CD8-positive, alpha-beta memory T cell (primary cell): ENCODE data around the gene TBC1D8B. TPM values are rescaled to one million over a fixed set of nuclear protein-coding genes. Genes with fewer than 3 reads are reported as not detected.
A peak's percentile ranks its signal among the peaks of the same experiment; 100 is the strongest.
"Not testable (repeated sequence)": the region's sequence is repeated elsewhere in the genome, so short reads cannot be mapped to it uniquely, and the experiment has no call there.

Experiments used
- CTCF ChIA-PET: fragments of 350-600 bp; sonication (Branson Sonifier 250); formaldehyde crosslinking; loops from one replicate; lab custom pipeline; 2021; ENCODE audit warnings: antibody characterized with exemption; lab: Charles Lee
- POLR2A ChIA-PET: fragments of 350-600 bp; sonication (Branson Sonifier 250); formaldehyde crosslinking; loops from one replicate; lab custom pipeline; 2021; ENCODE audit warnings: antibody characterized with exemption; lab: Charles Lee
- DNase-seq, 5 donors: peaks; one replicate each; pipeline versions ENCODE4 v3.0.0 to v3.0.0-alpha.2; 2020 to 2022; ENCODE audit warnings: mixed read lengths in 1 of 5
- H3K27ac ChIP-seq: one replicate; pipeline ENCODE4 v1.7.0; 2013; ENCODE audit warnings: low read depth, mild to moderate bottlenecking, low read length, moderate library complexity
- H3K27me3 ChIP-seq: 2 replicates; pipeline ENCODE4 v1.7.0; 2013; ENCODE audit warnings: low read length, mild to moderate bottlenecking; ENCODE audit not compliant: insufficient read depth, poor library complexity, severe bottlenecking
- H3K36me3 ChIP-seq: 2 replicates; pipeline ENCODE4 v1.7.0; 2013; ENCODE audit warnings: mild to moderate bottlenecking, low read length, moderate library complexity; ENCODE audit not compliant: insufficient read depth
- H3K4me1 ChIP-seq: 2 replicates; pipeline ENCODE4 v1.7.0; 2013; ENCODE audit warnings: mild to moderate bottlenecking, low read length, moderate library complexity; ENCODE audit not compliant: insufficient read depth
- H3K4me3 ChIP-seq: 2 replicates; pipeline ENCODE4 v1.7.0; 2013; ENCODE audit warnings: mild to moderate bottlenecking, low read length
- H3K9me3 ChIP-seq: 2 replicates; pipeline ENCODE4 v1.7.0; 2013; ENCODE audit warnings: mild to moderate bottlenecking, low read length
- H3K27ac Mint-ChIP-seq, 8 donors: one replicate each; pipeline ENCODE4 v1.8.0; 2020 to 2021; ENCODE audit warnings: mixed read lengths in 8 of 8, mild to moderate bottlenecking in 6 of 8, inconsistent platforms in 3 of 8, moderate library complexity in 3 of 8
- H3K27me3 Mint-ChIP-seq, 2 donors: one replicate each; pipeline ENCODE4 v1.8.0; 2020 to 2021; ENCODE audit warnings: mixed read lengths in 2 of 2, mild to moderate bottlenecking in 1 of 2, moderate library complexity in 1 of 2
- H3K36me3 Mint-ChIP-seq, 3 donors: one replicate each; pipeline ENCODE4 v1.8.0; 2020 to 2021; ENCODE audit warnings: mixed read lengths in 3 of 3, inconsistent platforms in 1 of 3, mild to moderate bottlenecking in 1 of 3
- H3K4me1 Mint-ChIP-seq, 3 donors: one replicate each; pipeline ENCODE4 v1.8.0; 2020 to 2021; ENCODE audit warnings: mixed read lengths in 3 of 3, inconsistent platforms in 1 of 3, mild to moderate bottlenecking in 1 of 3
- H3K4me3 Mint-ChIP-seq, 7 donors: one replicate each; pipeline ENCODE4 v1.8.0; 2020 to 2021; ENCODE audit warnings: mixed read lengths in 7 of 7, mild to moderate bottlenecking in 6 of 7, moderate library complexity in 4 of 7, inconsistent platforms in 2 of 7
- H3K9me3 Mint-ChIP-seq, 5 donors: one replicate each; pipeline ENCODE4 v1.8.0; 2020 to 2022; ENCODE audit warnings: mixed read lengths in 5 of 5, mild to moderate bottlenecking in 3 of 5, moderate library complexity in 2 of 5, inconsistent platforms in 1 of 5
- polyA plus RNA-seq: library from polyadenylated mRNA; unstranded; fragments of 300-500 nt; fragmentation: Illumina TruSeq; gene quantifications from one replicate; pipeline ENCODE4 v1.2.3, GENCODE V29; 2021
- total RNA-seq, 2 experiments: library from RNA; stranded (reverse); gene quantifications; one replicate each; pipeline ENCODE4 v1.2.3, GENCODE V29; 2021

Gene TBC1D8B
- total RNA-seq (1 to 10 TPM; 1.1 to 1.5 TPM), polyA plus RNA-seq (0.48 TPM)

DNA sequence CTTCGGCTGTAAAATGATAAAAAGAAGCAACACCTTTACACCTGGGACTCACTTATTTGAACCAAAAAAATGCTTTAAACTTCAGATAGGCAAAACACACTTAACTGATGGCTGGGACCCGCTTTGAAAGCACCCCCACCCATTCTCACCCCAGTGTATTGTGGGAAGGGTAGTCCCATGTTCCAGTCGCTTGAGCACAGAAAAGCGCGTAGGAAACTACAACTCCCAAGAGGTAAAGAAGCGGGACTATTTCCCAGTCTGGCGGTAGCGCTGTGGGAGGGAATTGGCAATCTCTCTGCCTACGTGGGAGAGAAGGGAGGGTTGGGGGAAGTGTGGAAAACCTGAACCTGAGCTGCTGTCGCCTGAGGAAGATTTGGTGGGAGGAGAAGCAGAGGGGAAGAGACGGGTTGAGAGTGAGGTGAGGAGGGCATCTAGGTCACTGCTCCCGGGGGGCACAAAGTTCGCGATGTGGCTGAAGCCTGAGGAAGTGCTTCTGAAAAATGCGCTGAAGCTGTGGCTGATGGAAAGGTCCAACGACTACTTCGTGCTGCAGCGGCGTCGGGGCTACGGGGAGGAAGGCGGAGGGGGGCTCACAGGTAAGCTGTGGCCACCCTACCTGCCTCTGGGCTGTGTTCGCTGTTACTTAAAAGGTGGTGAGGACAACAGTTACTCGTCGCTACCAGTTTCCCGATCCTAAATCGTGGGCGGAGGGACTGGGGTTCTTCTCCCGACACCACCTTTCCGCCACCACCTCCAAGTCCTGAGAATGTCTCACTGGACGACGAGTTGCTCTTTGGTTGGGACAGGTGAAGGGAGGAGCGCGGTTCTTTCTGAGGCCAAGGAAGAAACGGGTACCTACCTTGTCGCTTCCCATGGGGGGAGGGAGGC, at the start of gene TBC1D8B:
TBC1D8B (plus strand) TSS at position 286 of the 888 bp plus-strand sequence; CDS start at position 467, 181 bp downstream.
- Mint-ChIP-seq H3K4me1 (peaks cover 8 to 18% (median 10%) of the 10 kb centered on the region in 3 donors), H3K36me3 (peaks cover 0 to 2% (median 0%) of the 10 kb centered on the region in 3 donors), H3K9me3 (no peaks in the 10 kb centered on the region), H3K27ac (peak within 1 kb of the TSS in 3 of 8 donors; percentile 16 to 87 (median 48)), H3K4me3 (peak within 1 kb of the TSS; percentile 72 to 92 (median 84)), H3K27me3 (peaks cover 26 to 46% of the 10 kb centered on the region in 2 donors)
- POLR2A ChIA-PET = no interaction called here
- peaks cover 6% of the 10 kb centered on the region for H3K4me1 ChIP-seq
- CTCF ChIA-PET = interaction anchor here (1.2 kb wide), 1 partner anchor 321 kb away, joined by 3 read pairs; no protein-coding TSS in a partner anchor
- H3K27me3 ChIP-seq = no peaks in the 10 kb centered on the region
- no peak within 1 kb of the TSS for H3K27ac ChIP-seq
- no peaks in the 10 kb centered on the region for H3K9me3 ChIP-seq
- no peaks in the 10 kb centered on the region for H3K36me3 ChIP-seq
- DNase-seq = peak in 2 of 5 donors; percentile 7 to 41
- H3K4me3 ChIP-seq = peak within 1 kb of the TSS; percentile 32

GRCh38 chrX:106769288-106769687, 33.2 kb upstream of the TBC1D8B start:
- H3K4me3 ChIP-seq, H3K4me1 Mint-ChIP-seq, H3K9me3 ChIP-seq, H3K9me3 Mint-ChIP-seq, H3K4me3 Mint-ChIP-seq, H3K27me3 ChIP-seq, H3K27ac ChIP-seq, DNase-seq, CTCF ChIA-PET, POLR2A ChIA-PET, H3K36me3 ChIP-seq, H3K4me1 ChIP-seq, H3K27ac Mint-ChIP-seq, H3K36me3 Mint-ChIP-seq: not testable (repeated sequence)
- peaks cover 10% of the 10 kb centered on the region in 2 donors for H3K27me3 Mint-ChIP-seq

DNA sequence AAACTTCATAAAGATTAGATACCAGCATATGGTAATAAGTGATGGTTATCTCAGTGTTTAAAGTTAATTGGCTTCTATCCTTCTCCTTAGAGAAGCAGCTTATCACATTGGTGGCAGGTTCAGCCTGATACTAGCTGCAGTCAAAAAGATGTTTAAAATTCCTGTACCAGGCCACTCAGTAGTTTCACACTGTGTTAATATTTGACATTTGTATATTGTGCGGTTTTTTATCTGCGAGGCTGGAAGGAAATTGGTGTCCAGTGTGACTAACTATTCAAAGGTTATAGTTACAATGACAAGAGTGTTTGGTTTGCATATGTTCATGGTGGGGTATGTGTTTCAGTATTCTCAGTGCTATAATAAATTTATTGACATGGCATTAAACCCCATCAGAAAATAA, 27.5 kb upstream of the TBC1D8B start:
- Histone ChIP-seq H3K4me3 (no peak overlapping the region), H3K36me3 (no peaks in the 10 kb centered on the region), H3K27me3 (no peaks in the 10 kb centered on the region), H3K27ac (no peak overlapping the region), H3K9me3 (no peaks in the 10 kb centered on the region), H3K4me1 (no peaks in the 10 kb centered on the region)
- POLR2A ChIA-PET = no interaction called here
- CTCF ChIA-PET = no interaction called here
- H3K4me1 Mint-ChIP-seq = no peaks in the 10 kb centered on the region
- H3K27me3 Mint-ChIP-seq = peaks cover 6 to 14% of the 10 kb centered on the region in 2 donors
- no peaks in the 10 kb centered on the region for H3K36me3 Mint-ChIP-seq
- H3K9me3 Mint-ChIP-seq = no peaks in the 10 kb centered on the region
- no peak overlapping the region for H3K27ac Mint-ChIP-seq
- no peak overlapping the region for H3K4me3 Mint-ChIP-seq
- no peak for DNase-seq

GRCh38 chrX:106780264-106780663, 22.2 kb upstream of the TBC1D8B start:
- Mint-ChIP-seq H3K4me1 (no peaks in the 10 kb centered on the region), H3K36me3 (no peaks in the 10 kb centered on the region), H3K4me3 (no peak overlapping the region), H3K27me3 (peaks cover 6 to 21% of the 10 kb centered on the region in 2 donors), H3K27ac (no peak overlapping the region), H3K9me3 (no peaks in the 10 kb centered on the region)
- Histone ChIP-seq H3K4me1 (no peaks in the 10 kb centered on the region), H3K27ac (no peak overlapping the region), H3K27me3 (no peaks in the 10 kb centered on the region), H3K9me3 (no peaks in the 10 kb centered on the region), H3K36me3 (no peaks in the 10 kb centered on the region), H3K4me3 (no peak overlapping the region)
- ChIA-PET POLR2A (no interaction called here), CTCF (no interaction called here)
- DNase-seq = no peak

DNA sequence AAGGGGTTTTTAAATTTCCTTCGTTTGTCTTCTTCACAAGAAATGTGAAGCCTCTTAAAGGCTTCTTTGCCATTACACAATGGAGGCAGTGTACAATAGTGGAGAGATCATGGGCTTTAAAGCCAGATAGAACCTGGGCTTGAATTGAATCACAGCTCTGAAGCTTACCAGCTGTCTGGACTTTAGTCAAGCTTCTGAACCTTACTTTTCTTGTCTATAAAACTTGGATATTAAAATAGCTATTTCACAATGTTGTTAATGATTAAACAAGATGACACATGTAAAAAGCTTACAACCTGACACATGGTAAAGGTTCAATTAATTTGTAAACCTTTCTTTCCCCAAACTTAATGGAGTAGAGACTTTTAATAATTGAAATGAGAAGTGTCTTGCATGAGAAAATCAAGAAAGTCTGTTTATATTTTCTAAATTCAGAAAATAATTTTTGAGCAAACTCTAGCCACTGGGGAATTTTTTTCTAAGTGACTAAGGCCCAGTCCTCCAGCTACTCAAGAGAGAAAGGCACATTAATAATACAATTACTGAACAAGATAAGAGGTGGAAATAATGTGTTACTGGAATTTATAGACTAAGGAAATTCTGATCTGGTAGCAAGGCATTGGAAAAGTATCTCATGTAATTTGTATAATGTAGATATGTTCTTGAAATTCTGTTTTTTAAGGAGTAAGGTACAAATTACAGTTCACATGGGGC, 21.7 kb upstream of the TBC1D8B start:
- CTCF ChIA-PET = no interaction called here
- Histone ChIP-seq H3K4me1 (no peaks in the 10 kb centered on the region), H3K9me3 (no peaks in the 10 kb centered on the region), H3K27ac (no peak overlapping the region), H3K4me3 (no peak overlapping the region), H3K36me3 (no peaks in the 10 kb centered on the region), H3K27me3 (no peaks in the 10 kb centered on the region)
- H3K36me3 Mint-ChIP-seq = no peaks in the 10 kb centered on the region
- H3K4me1 Mint-ChIP-seq = no peaks in the 10 kb centered on the region
- H3K27ac Mint-ChIP-seq = no peak overlapping the region
- POLR2A ChIA-PET = no interaction called here
- H3K9me3 Mint-ChIP-seq = no peaks in the 10 kb centered on the region
- no peak for DNase-seq
- H3K4me3 Mint-ChIP-seq = no peak overlapping the region
- peaks cover 11 to 25% of the 10 kb centered on the region in 2 donors for H3K27me3 Mint-ChIP-seq

DNA sequence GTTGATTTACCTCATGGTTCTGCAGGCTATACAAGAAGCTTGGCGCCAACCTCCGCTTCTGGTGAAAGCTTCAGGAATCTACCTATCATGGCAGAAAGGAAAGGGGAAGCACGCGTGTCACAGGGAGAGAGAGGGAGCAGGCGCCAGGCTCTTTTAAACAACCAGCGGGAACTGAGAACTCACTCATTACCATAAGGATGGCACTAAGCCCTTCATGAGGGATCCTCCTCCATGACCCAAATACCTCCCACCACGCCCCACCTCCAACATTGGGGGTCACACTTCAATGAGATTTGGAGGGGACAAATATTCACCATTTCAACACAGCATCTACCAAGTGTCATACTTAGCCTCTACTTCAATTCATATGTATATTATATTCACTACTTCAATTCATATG, 18.8 kb upstream of the TBC1D8B start:
- H3K27me3 Mint-ChIP-seq = peaks cover 14 to 28% of the 10 kb centered on the region in 2 donors
- Histone ChIP-seq H3K27me3 (no peaks in the 10 kb centered on the region), H3K36me3 (no peaks in the 10 kb centered on the region), H3K27ac (no peak overlapping the region), H3K4me3 (no peak overlapping the region), H3K9me3 (no peaks in the 10 kb centered on the region), H3K4me1 (no peaks in the 10 kb centered on the region)
- no peaks in the 10 kb centered on the region for H3K9me3 Mint-ChIP-seq
- no peaks in the 10 kb centered on the region for H3K4me1 Mint-ChIP-seq
- H3K27ac Mint-ChIP-seq = no peak overlapping the region
- DNase-seq = no peak
- ChIA-PET POLR2A (no interaction called here), CTCF (no interaction called here)
- no peaks in the 10 kb centered on the region for H3K36me3 Mint-ChIP-seq
- no peak overlapping the region for H3K4me3 Mint-ChIP-seq

- H3K36me3 Mint-ChIP-seq = no peaks in the 10 kb centered on the region
- H3K27me3 ChIP-seq = no peaks in the 10 kb centered on the region
- ChIA-PET CTCF (no interaction called here), POLR2A (no interaction called here)
- no peaks in the 10 kb centered on the region for H3K4me1 ChIP-seq
- no peaks in the 10 kb centered on the region for H3K9me3 Mint-ChIP-seq
- no peak overlapping the region for H3K27ac ChIP-seq
- no peak for DNase-seq
- H3K36me3 ChIP-seq = no peaks in the 10 kb centered on the region
- H3K9me3 ChIP-seq = no peaks in the 10 kb centered on the region
- H3K27me3 Mint-ChIP-seq = no peaks in the 10 kb centered on the region
- no peak overlapping the region for H3K27ac Mint-ChIP-seq
- no peak overlapping the region for H3K4me3 ChIP-seq
- H3K4me3 Mint-ChIP-seq = no peak overlapping the region
- H3K4me1 Mint-ChIP-seq = no peaks in the 10 kb centered on the region
Observed at GRCh38 chrX:106791495-106791894, 11.0 kb upstream of the TBC1D8B start.

DNA sequence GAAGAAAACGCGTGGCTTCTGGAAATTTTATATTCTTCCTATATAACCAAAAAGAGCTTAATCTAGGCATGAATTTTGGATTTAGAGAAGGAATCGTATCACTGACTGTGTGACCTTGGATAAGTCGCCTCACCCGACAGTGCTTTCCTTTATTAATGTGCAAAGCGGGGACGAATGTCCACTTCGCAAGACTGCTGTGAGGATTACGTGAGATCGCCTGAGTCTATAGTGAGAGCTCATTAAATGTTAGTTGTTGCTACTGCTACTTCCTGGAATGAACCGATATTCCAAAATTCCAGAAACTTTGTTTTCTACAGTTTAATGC, 448 bp upstream of the TBC1D8B start:
- Histone ChIP-seq H3K27me3 (no peaks in the 10 kb centered on the region), H3K36me3 (no peaks in the 10 kb centered on the region), H3K27ac (no peak overlapping the region), H3K4me3 (peak overlapping the region; percentile 32), H3K9me3 (no peaks in the 10 kb centered on the region), H3K4me1 (peaks cover 6% of the 10 kb centered on the region)
- Mint-ChIP-seq H3K27ac (no peak overlapping the region), H3K36me3 (peaks cover 0 to 2% (median 0%) of the 10 kb centered on the region in 3 donors), H3K9me3 (no peaks in the 10 kb centered on the region), H3K27me3 (peaks cover 26 to 43% of the 10 kb centered on the region in 2 donors), H3K4me3 (peak overlapping the region in 6 of 7 donors; percentile 82 to 92 (median 86)), H3K4me1 (peaks cover 8 to 18% (median 10%) of the 10 kb centered on the region in 3 donors)
- ChIA-PET CTCF (interaction anchor here (1.2 kb wide), 1 partner anchor 321 kb away, joined by 3 read pairs; no protein-coding TSS in a partner anchor), POLR2A (no interaction called here)
- no peak for DNase-seq
